ENCODE data around the gene APIP.

- no peak for TF ChIP-seq CTCF (IDR thresholded peaks at IDR 0.05 in 4 of 5, conservative IDR thresholded peaks at IDR 0.05 in 1 of 5)
- no peak for TF ChIP-seq POLR2A (IDR thresholded peaks at IDR 0.05)
These were observed 22.4 kb upstream of the APIP start for GRCh38 chr11:34938611-34939010.
